NCI-H460 (cell line): ENCODE results near the gene CEP128. TPM values are rescaled to one million over a fixed set of nuclear protein-coding genes. Genes with fewer than 3 reads are reported as not detected.

Source experiments
- DNase-seq: peaks from one replicate; pipeline ENCODE4 v3.0.0-alpha.2; 2016; ENCODE audit warnings: low read depth; ENCODE audit errors: extremely low read depth
- total RNA-seq: library from RNA; depleted of rRNA; stranded (reverse); fragments of >200 nt; shearing (Covaris generic); gene quantifications from 2 replicates; pipeline ENCODE4 v1.2.3, GENCODE V29; 2014

Gene CEP128
- total RNA-seq, 1 experiment from 2014 or later, result 4.4 TPM

- DNase-seq, result no peak
These were observed 35.2 kb downstream of the CEP128 start for GRCh38 chr14:80906336-80906735.

GRCh38 chr14:80902608-80903007 is 38.9 kb downstream of the CEP128 start:
- DNase-seq, result no peak

- DNase-seq, result no peak
These were observed 39.7 kb downstream of the CEP128 start for GRCh38 chr14:80901822-80902221.

DNA sequence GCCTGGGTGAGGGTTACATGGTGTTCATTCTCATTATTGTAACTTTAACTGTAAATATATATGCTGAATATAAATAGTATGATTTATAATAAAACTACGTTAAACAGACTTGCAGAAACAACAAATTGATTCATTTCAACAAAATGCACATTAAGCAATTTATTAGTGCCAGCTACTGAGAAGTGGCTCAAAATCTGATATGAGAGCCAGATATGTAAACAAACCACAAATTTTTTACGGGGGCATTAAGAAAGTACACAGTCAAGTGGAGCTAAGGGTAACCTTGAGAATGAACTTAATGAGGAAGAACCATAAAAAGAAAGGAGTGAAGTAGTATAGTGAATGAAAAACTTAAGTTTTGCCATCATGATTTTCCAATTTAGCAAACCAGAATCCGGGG is 40.3 kb downstream of the CEP128 start:
- no peak for DNase-seq

- DNase-seq, result no peak
These were observed 68.9 kb downstream of the CEP128 start for GRCh38 chr14:80872645-80873044.

GRCh38 chr14:80868260-80868659 is 73.3 kb downstream of the CEP128 start:
- no peak for DNase-seq

- no peak for DNase-seq
These were observed 73.7 kb downstream of the CEP128 start for GRCh38 chr14:80867798-80868197.

- DNase-seq, result no peak
These were observed 74.4 kb downstream of the CEP128 start for GRCh38 chr14:80867091-80867490.

GRCh38 chr14:80865565-80865964 is 76.0 kb downstream of the CEP128 start:
- no peak for DNase-seq

- no peak for DNase-seq
These were observed 78.6 kb downstream of the CEP128 start for GRCh38 chr14:80862983-80863382.

DNA sequence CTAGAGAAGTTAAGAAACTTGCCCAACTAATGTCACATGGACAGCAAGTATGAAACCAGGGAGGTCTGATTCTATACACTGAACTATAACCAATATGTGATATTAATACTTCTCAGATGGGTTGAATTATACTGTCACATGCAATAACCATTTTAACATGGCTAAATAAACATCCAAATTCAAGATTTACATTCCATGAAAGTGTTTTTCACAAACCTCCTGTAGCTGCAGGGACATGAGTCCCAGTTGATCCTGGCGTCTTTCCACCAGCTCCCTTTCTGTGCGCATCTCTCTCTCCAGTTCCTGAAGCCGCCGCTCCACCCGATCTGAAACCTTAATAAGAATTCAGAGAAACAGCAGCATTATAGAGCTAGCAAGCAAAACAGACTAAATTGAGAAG is 79.0 kb downstream of the CEP128 start:
- DNase-seq, result no peak

- peak; percentile 50 for DNase-seq
These were observed 91.2 kb downstream of the CEP128 start for GRCh38 chr14:80850197-80850814.

- no peak for DNase-seq
These were observed 94.5 kb downstream of the CEP128 start for GRCh38 chr14:80847070-80847469.

GRCh38 chr14:80845856-80846255 is 95.7 kb downstream of the CEP128 start:
- DNase-seq, result no peak

GRCh38 chr14:80844872-80845271 is 96.7 kb downstream of the CEP128 start:
- DNase-seq, result no peak

- DNase-seq, result no peak
These were observed 101.8 kb downstream of the CEP128 start for GRCh38 chr14:80839743-80840142.

DNA sequence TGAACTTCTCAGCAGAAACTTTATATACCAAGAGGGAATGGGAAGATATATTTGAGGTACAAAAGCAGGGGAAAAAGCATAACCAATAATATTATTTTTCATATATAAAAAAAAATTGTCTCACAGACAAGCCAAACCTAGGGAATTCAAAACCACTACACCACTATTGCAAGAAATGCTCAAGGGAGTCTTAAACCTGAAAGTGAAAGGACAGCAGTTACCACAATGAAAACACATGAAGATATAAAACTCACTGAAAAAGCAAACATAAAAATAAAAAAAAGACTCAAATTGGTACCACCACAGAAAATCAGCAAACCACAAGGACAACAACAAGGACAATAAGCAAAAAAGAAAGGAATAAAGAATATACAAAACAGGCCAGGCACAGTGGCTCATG is 131.9 kb downstream of the CEP128 start:
- DNase-seq, result no peak

- DNase-seq, result no peak
These were observed 136.4 kb downstream of the CEP128 start for GRCh38 chr14:80805136-80805535.

DNA sequence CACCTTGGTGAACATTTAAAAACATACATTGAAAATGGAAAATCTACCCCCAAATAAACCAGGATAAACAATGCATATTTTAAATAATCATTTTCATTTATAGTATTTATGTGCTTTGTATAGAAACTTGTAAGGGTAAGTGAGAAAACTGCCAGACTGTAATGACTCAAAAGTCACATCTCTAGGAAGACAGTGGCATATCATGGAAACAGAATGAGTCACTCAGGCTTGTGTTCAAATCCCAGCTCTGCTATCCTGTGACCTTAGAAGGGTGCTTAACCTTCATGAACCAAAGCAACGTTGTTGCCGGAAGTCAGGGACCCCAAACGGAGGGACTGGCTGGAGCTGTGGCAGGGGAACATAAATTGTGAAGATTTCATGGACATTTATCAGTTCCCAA is 142.7 kb downstream of the CEP128 start:
- no peak for DNase-seq

- no peak for DNase-seq
These were observed 143.3 kb downstream of the CEP128 start for GRCh38 chr14:80798211-80798610.

DNA sequence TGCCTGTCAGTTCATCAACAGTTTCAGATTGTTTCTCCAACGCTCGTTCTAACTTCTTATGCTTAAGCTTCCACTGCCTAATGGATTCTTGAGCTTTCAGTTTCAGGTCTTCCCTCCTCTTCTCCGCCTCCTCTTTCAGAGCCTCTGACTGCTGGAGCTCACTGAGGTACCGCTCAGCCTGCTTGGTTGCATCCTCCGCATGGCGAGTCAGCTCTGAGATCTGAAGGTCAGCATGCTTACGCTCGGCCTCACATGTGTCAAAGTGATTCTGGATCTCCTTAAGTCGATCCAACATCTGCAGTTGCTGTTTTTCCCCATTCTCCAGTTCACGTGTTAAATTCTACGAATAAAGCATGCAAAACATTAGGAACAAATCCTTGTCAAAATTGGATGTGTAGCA is 148.8 kb downstream of the CEP128 start:
- no peak for DNase-seq

GRCh38 chr14:80787876-80788275 is 153.7 kb downstream of the CEP128 start:
- no peak for DNase-seq

- DNase-seq, result no peak
These were observed 156.7 kb downstream of the CEP128 start for GRCh38 chr14:80784820-80785219.
